ENCODE results near the gene ABRAXAS1.

DNA sequence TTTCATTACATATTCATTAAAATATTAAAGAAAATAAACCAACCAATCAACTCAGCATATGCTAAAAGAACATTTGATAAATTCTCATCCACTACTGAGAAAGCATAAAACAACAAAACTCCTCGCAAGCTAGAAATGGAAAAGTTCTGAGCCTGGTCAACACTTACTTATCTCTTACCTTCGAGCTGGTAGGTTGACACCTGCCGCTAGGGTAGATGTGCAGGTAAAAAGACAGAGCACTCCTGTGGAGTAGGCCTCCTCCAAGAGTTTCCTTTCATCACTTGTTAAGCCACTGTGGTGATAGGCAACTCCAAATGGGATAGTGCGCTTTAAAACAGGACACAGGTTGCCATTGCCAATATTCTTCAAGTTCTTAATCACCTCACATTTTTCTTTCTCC, 48.2 kb downstream of the ABRAXAS1 start:
- TF ChIP-seq POLR2A (IDR thresholded peaks at IDR 0.05), result no peak
- TF ChIP-seq, protein P1, sequence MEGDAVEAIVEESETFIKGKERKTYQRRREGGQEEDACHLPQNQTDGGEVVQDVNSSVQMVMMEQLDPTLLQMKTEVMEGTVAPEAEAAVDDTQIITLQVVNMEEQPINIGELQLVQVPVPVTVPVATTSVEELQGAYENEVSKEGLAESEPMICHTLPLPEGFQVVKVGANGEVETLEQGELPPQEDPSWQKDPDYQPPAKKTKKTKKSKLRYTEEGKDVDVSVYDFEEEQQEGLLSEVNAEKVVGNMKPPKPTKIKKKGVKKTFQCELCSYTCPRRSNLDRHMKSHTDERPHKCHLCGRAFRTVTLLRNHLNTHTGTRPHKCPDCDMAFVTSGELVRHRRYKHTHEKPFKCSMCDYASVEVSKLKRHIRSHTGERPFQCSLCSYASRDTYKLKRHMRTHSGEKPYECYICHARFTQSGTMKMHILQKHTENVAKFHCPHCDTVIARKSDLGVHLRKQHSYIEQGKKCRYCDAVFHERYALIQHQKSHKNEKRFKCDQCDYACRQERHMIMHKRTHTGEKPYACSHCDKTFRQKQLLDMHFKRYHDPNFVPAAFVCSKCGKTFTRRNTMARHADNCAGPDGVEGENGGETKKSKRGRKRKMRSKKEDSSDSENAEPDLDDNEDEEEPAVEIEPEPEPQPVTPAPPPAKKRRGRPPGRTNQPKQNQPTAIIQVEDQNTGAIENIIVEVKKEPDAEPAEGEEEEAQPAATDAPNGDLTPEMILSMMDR (IDR thresholded peaks at IDR 0.05 in 4 of 5, conservative IDR thresholded peaks at IDR 0.05 in 1 of 5), result no peak
